H9 (cell line): Measurements from ENCODE around the gene LAMC2. TPM values are rescaled to one million over a fixed set of nuclear protein-coding genes. Genes with fewer than 3 reads are reported as not detected.

ENCODE experiments used
- DNase-seq: peaks from one replicate; pipeline ENCODE4 v3.0.0-alpha.2; 2017
- H2AFZ ChIP-seq: one replicate; pipeline ENCODE4 v1.6.1; 2013; ENCODE audit warnings: mild to moderate bottlenecking, low read length, control low read depth, moderate library complexity
- H2AK5ac ChIP-seq: 2 replicates; pipeline ENCODE4 v1.6.1; 2013; ENCODE audit warnings: low read length, control low read depth, mixed read lengths; ENCODE audit not compliant: insufficient read length
- H2BK120ac ChIP-seq: one replicate; pipeline ENCODE4 v1.6.1; 2013; ENCODE audit warnings: low read depth, mild to moderate bottlenecking, low read length, control low read depth, inconsistent platforms; ENCODE audit not compliant: poor library complexity, severe bottlenecking
- H2BK12ac ChIP-seq: 2 replicates; pipeline ENCODE4 v1.6.1; 2013; ENCODE audit warnings: low read length, control low read depth, mixed read lengths, low read depth; ENCODE audit not compliant: insufficient read length
- H2BK15ac ChIP-seq: 2 replicates; pipeline ENCODE4 v1.6.1; 2013; ENCODE audit warnings: low read depth, low read length, control low read depth
- H2BK20ac ChIP-seq: one replicate; pipeline ENCODE4 v1.6.1; 2013; ENCODE audit warnings: low read depth, mild to moderate bottlenecking, low read length, control low read depth, inconsistent platforms; ENCODE audit not compliant: poor library complexity, severe bottlenecking
- H2BK5ac ChIP-seq: 2 replicates; pipeline ENCODE4 v1.6.1; 2013; ENCODE audit warnings: low read length, control low read depth, mixed read lengths; ENCODE audit not compliant: insufficient read length
- H3K14ac ChIP-seq: 2 replicates; pipeline ENCODE4 v1.6.1; 2013; ENCODE audit warnings: low read length, control low read depth; ENCODE audit not compliant: insufficient read depth
- H3K18ac ChIP-seq: 2 replicates; pipeline ENCODE4 v1.6.1; 2013; ENCODE audit warnings: low read depth, mild to moderate bottlenecking, mixed read lengths, low read length, control low read depth; ENCODE audit not compliant: insufficient read length
- H3K23ac ChIP-seq: 2 replicates; pipeline ENCODE4 v1.6.1; 2013; ENCODE audit warnings: low read length, control low read depth, mixed read lengths, low read depth; ENCODE audit not compliant: insufficient read length
- H3K23me2 ChIP-seq: 2 replicates; pipeline ENCODE4 v1.6.1; 2013; ENCODE audit warnings: low read depth, mild to moderate bottlenecking, mixed read lengths, low read length, control low read depth; ENCODE audit not compliant: insufficient read length, poor library complexity, severe bottlenecking
- H3K27ac ChIP-seq: 2 replicates; pipeline ENCODE4 v1.5.1; 2013; ENCODE audit warnings: low read length, control low read depth, mixed read lengths, low read depth; ENCODE audit not compliant: insufficient read length
- H3K27me3 ChIP-seq: 2 replicates; pipeline ENCODE4 v1.6.1; 2013; ENCODE audit warnings: low read length, control low read depth, inconsistent platforms; ENCODE audit not compliant: insufficient read depth
- H3K4ac ChIP-seq: 2 replicates; pipeline ENCODE4 v1.6.1; 2013; ENCODE audit warnings: low read depth, mild to moderate bottlenecking, control low read depth, inconsistent platforms, low read length, moderate library complexity
- H3K4me1 ChIP-seq: 2 replicates; pipeline ENCODE4 v1.6.1; 2013; ENCODE audit warnings: low read length, control low read depth, inconsistent platforms; ENCODE audit not compliant: insufficient read depth
- H3K4me2 ChIP-seq: 2 replicates; pipeline ENCODE4 v1.6.1; 2013; ENCODE audit warnings: low read length, control low read depth, mixed read lengths; ENCODE audit not compliant: insufficient read length, insufficient read depth
- H3K56ac ChIP-seq: 2 replicates; pipeline ENCODE4 v1.6.1; 2013; ENCODE audit warnings: low read depth, mild to moderate bottlenecking, mixed read lengths, low read length, control low read depth; ENCODE audit not compliant: insufficient read length
- H3K79me1 ChIP-seq: 2 replicates; pipeline ENCODE4 v1.6.1; 2013; ENCODE audit warnings: low read depth, mild to moderate bottlenecking, moderate library complexity, low read length, control low read depth, inconsistent platforms; ENCODE audit not compliant: insufficient read depth, poor library complexity, severe bottlenecking
- H3K79me2 ChIP-seq: 2 replicates; pipeline ENCODE4 v1.6.1; 2013; ENCODE audit warnings: low read length, control low read depth, inconsistent platforms; ENCODE audit not compliant: insufficient read depth
- H3K9ac ChIP-seq: 2 replicates; pipeline ENCODE4 v1.6.1; 2013; ENCODE audit warnings: low read length, control low read depth, mixed read lengths; ENCODE audit not compliant: insufficient read length; ENCODE audit errors: extremely low read depth
- H3K9me3 ChIP-seq: one replicate; pipeline ENCODE4 v1.6.1; 2013; ENCODE audit warnings: low read depth, low read length, inconsistent platforms; ENCODE audit not compliant: control insufficient read depth
- H3T11ph ChIP-seq: one replicate; pipeline ENCODE4 v1.6.1; 2013; ENCODE audit warnings: mild to moderate bottlenecking, low read length, control low read depth, inconsistent platforms
- H4K20me1 ChIP-seq: one replicate; pipeline ENCODE4 v1.6.1; 2013; ENCODE audit not compliant: control insufficient read depth, insufficient read length, insufficient read depth
- H4K5ac ChIP-seq: 2 replicates; pipeline ENCODE4 v1.6.1; 2013; ENCODE audit warnings: low read depth, mild to moderate bottlenecking, mixed read lengths, low read length, control low read depth; ENCODE audit not compliant: insufficient read length
- H4K8ac ChIP-seq: replicated peaks from 2 replicates; pipeline ENCODE4 v1.6.1; 2013; ENCODE audit warnings: low read length, control low read depth, mixed read lengths, low read depth; ENCODE audit not compliant: insufficient read length
- H4K91ac ChIP-seq: 2 replicates; pipeline ENCODE4 v1.6.1; 2013; ENCODE audit warnings: low read depth, mild to moderate bottlenecking, moderate library complexity, mixed read lengths, low read length, control low read depth; ENCODE audit not compliant: insufficient read length
- H3K27ac Mint-ChIP-seq, 3 experiments: 2 replicates in 2 of 3; 3 replicates in 1 of 3; pipeline ENCODE4 v1.8.0; 2020 to 2021; ENCODE audit warnings: mixed read lengths in 3 of 3, mild to moderate bottlenecking in 1 of 3, moderate library complexity in 1 of 3
- H3K27me3 Mint-ChIP-seq: 2 replicates; pipeline ENCODE4 v1.8.0; 2021; ENCODE audit warnings: low read depth, mild to moderate bottlenecking, moderate library complexity, mixed read lengths
- H3K36me3 Mint-ChIP-seq, 3 experiments: 2 replicates in 2 of 3; 3 replicates in 1 of 3; pipeline ENCODE4 v1.8.0; 2020 to 2021; ENCODE audit warnings: low read depth in 3 of 3, mixed read lengths in 3 of 3; ENCODE audit not compliant: insufficient read depth in 1 of 3
- H3K4me1 Mint-ChIP-seq, 2 experiments: 2 replicates each; pipeline ENCODE4 v1.8.0; 2020; ENCODE audit warnings: mixed read lengths in 2 of 2
- H3K4me3 Mint-ChIP-seq, 2 experiments: 2 replicates in 1 of 2; 3 replicates in 1 of 2; pipeline ENCODE4 v1.8.0; 2020 to 2021; ENCODE audit warnings: mild to moderate bottlenecking in 2 of 2, mixed read lengths in 2 of 2, moderate library complexity in 1 of 2
- H3K9me3 Mint-ChIP-seq, 2 experiments: 2 replicates in 1 of 2; 3 replicates in 1 of 2; pipeline ENCODE4 v1.8.0; 2020; ENCODE audit warnings: mild to moderate bottlenecking in 2 of 2, mixed read lengths in 2 of 2, moderate library complexity in 1 of 2
- CTCF ChIP-seq: fragments of 200-600 bp; sonication (generic); conservative IDR thresholded peaks from 3 replicates; pipeline ENCODE4 v1.8.0; 2021; ENCODE audit warnings: antibody characterized with exemption, mild to moderate bottlenecking
- WGBS: extraction: QIAGEN DNeasy Blood & Tissue Kit; methylation state at CpG from one replicate; pipeline ENCODE4 v1.1.7; 2013; ENCODE audit warnings: missing lambda C conversion rate, low lambda C conversion rate, mixed read lengths; ENCODE audit not compliant: insufficient read length; ENCODE audit errors: extremely low coverage; 5-methylcytosine and 5-hydroxymethylcytosine counted together
- total RNA-seq: library from RNA; stranded (reverse); gene quantifications from 2 replicates; pipeline ENCODE4 v1.2.1, GENCODE V29; 2021

LAMC2 gene
- total RNA-seq, 1 experiment from 2014 or later = 7.4 TPM

GRCh38 chr1:183283286-183283685 lies 97.2 kb downstream of the LAMC2 start:
- Mint-ChIP-seq H3K9me3 (no peaks in the 10 kb centered on the region; a peak in 1 of 5 replicates), H3K27me3 (no peaks in the 10 kb centered on the region), H3K4me3 (no peak overlapping the region), H3K36me3 (peaks cover 0 to 4% (median 0%) of the 10 kb centered on the region in 3 experiments; a peak in 3 of 7 replicates), H3K4me1 (peaks cover 28 to 31% of the 10 kb centered on the region in 2 experiments), H3K27ac (peak overlapping the region in 2 of 3 experiments; percentile 18 to 64; a peak in 3 of 7 replicates)
- H3K9ac ChIP-seq = no peak overlapping the region
- no peak overlapping the region for H3K4me2 ChIP-seq
- no peak overlapping the region for H3K18ac ChIP-seq
- H3K27ac ChIP-seq = no peak overlapping the region
- H3K79me1 ChIP-seq = no peaks in the 10 kb centered on the region
- no peak overlapping the region for H2AK5ac ChIP-seq
- peaks cover 5% of the 10 kb centered on the region; the same call in 1 of the 2 replicates for H3K4me1 ChIP-seq
- H3K23me2 ChIP-seq = no peaks in the 10 kb centered on the region
- no peak overlapping the region for H3K23ac ChIP-seq
- no peaks in the 10 kb centered on the region for H4K20me1 ChIP-seq
- H2AFZ ChIP-seq = no peak overlapping the region
- H3K9me3 ChIP-seq = no peaks in the 10 kb centered on the region
- no peak overlapping the region for H4K5ac ChIP-seq
- no peak overlapping the region for H4K8ac ChIP-seq
- H3K27me3 ChIP-seq = no peaks in the 10 kb centered on the region
- no peak for DNase-seq
- H3K79me2 ChIP-seq = no peaks in the 10 kb centered on the region
- H3T11ph ChIP-seq = no peak overlapping the region
- H3K14ac ChIP-seq = no peak overlapping the region
- no peak overlapping the region for H2BK120ac ChIP-seq
- no CpG with 5 or more reads among the region's 5 CpGs for WGBS
- no peak overlapping the region for H2BK15ac ChIP-seq
- H2BK5ac ChIP-seq = no peak overlapping the region
- no peak overlapping the region for H2BK12ac ChIP-seq
- H4K91ac ChIP-seq = no peak overlapping the region
- no peak overlapping the region for H2BK20ac ChIP-seq
- no peak for TF ChIP-seq CTCF
- H3K56ac ChIP-seq = no peak overlapping the region
- H3K4ac ChIP-seq = no peak overlapping the region
